IMR-90 (cell line): ENCODE measurements around the gene CCDC27. TPM values are rescaled to one million over a fixed set of nuclear protein-coding genes. Genes with fewer than 3 reads are reported as not detected.

Experiments used
- ATAC-seq: fragments of 200-7000 bp; cut with Tn5 transposase; 2 replicates; pipeline ENCODE4 v1.9.1; 2020; ENCODE audit warnings: low read depth, mild to moderate bottlenecking, moderate library complexity
- BruUV-seq: library from RNA; stranded (reverse); fragments of 400-500 nt; replicated peaks from 2 replicates; lab custom pipeline; 2021; lab: Mats Ljungman, UMichigan
- CTCF ChIA-PET: fragments of 300-600 bp; formaldehyde crosslinking; extraction: SDS; loops from one replicate; lab custom pipeline; 2021; ENCODE audit warnings: antibody characterized with exemption; lab: Yijun Ruan, JAX
- POLR2A ChIA-PET: fragments of 300-600 bp; sonication (Branson Sonifier 250); formaldehyde crosslinking; loops from one replicate; lab custom pipeline; 2022; ENCODE audit warnings: antibody characterized with exemption; ENCODE audit not compliant: unreplicated experiment; lab: Charles Lee
- DNase-seq: peaks from one replicate; pipeline ENCODE4 v3.0.0; 2013
- H2AFZ ChIP-seq: replicated peaks from 2 replicates; pipeline ENCODE3; 2013; ENCODE audit warnings: low read length, mild to moderate bottlenecking; ENCODE audit not compliant: poor library complexity
- H2AK5ac ChIP-seq: 2 replicates; pipeline ENCODE4 v1.6.1; 2013; ENCODE audit warnings: low read depth, low read length, inconsistent platforms
- H2AK9ac ChIP-seq: replicated peaks from 2 replicates; pipeline ENCODE3; 2013; ENCODE audit warnings: mild to moderate bottlenecking, low read depth, low read length, moderate library complexity; ENCODE audit not compliant: poor library complexity
- H2BK120ac ChIP-seq: 2 replicates; pipeline ENCODE4 v1.6.1; 2013; ENCODE audit warnings: low read depth, low read length, inconsistent platforms
- H2BK15ac ChIP-seq: 3 replicates; pipeline ENCODE4 v1.6.1; 2013; ENCODE audit warnings: low read depth, low read length, inconsistent platforms
- H2BK20ac ChIP-seq: 2 replicates; pipeline ENCODE4 v1.6.1; 2013; ENCODE audit warnings: low read depth, mild to moderate bottlenecking, inconsistent platforms, low read length, moderate library complexity
- H2BK5ac ChIP-seq: 2 replicates; pipeline ENCODE4 v1.6.1; 2013; ENCODE audit warnings: mild to moderate bottlenecking, low read depth, low read length, inconsistent platforms; ENCODE audit not compliant: poor library complexity, severe bottlenecking
- H3K14ac ChIP-seq: replicated peaks from 2 replicates; pipeline ENCODE4 v1.6.1; 2013; ENCODE audit warnings: low read depth, low read length, inconsistent platforms
- H3K18ac ChIP-seq: 2 replicates; pipeline ENCODE4 v1.6.1; 2013; ENCODE audit warnings: low read depth, low read length, control low read depth
- H3K23ac ChIP-seq: 2 replicates; pipeline ENCODE4 v1.6.1; 2013; ENCODE audit warnings: low read depth, low read length, inconsistent platforms
- H3K27ac ChIP-seq: 2 replicates; pipeline ENCODE4 v1.5.1; 2013; ENCODE audit warnings: mild to moderate bottlenecking, control low read depth, low read length; ENCODE audit not compliant: insufficient read depth
- H3K27me3 ChIP-seq: 2 replicates; pipeline ENCODE4 v1.6.1; 2013; ENCODE audit warnings: low read length; ENCODE audit not compliant: control insufficient read depth, insufficient read depth
- H3K36me3 ChIP-seq: 2 replicates; pipeline ENCODE4 v1.6.1; 2013; ENCODE audit warnings: low read length, mixed read lengths; ENCODE audit not compliant: control insufficient read depth, insufficient read depth
- H3K4ac ChIP-seq: 2 replicates; pipeline ENCODE4 v1.6.1; 2013; ENCODE audit warnings: low read depth, low read length, inconsistent platforms
- H3K4me1 ChIP-seq: 2 replicates; pipeline ENCODE4 v1.6.1; 2013; ENCODE audit warnings: low read length, mixed read lengths; ENCODE audit not compliant: control insufficient read depth, insufficient read depth
- H3K4me2 ChIP-seq: 2 replicates; pipeline ENCODE4 v1.6.1; 2013; ENCODE audit warnings: low read depth, mild to moderate bottlenecking, control low read depth, low read length, moderate library complexity
- H3K4me3 ChIP-seq: 2 replicates; pipeline ENCODE4 v1.5.1; 2013; ENCODE audit warnings: low read depth, mild to moderate bottlenecking, control low read depth, low read length, moderate library complexity; ENCODE audit not compliant: insufficient read depth
- H3K56ac ChIP-seq: 2 replicates; pipeline ENCODE4 v1.6.1; 2013; ENCODE audit warnings: low read length, inconsistent platforms; ENCODE audit not compliant: insufficient read depth; ENCODE audit errors: extremely low read depth
- H3K79me1 ChIP-seq, 2 experiments: 2 replicates each; pipeline ENCODE4 v1.6.1; 2013; ENCODE audit warnings: low read length in 2 of 2, inconsistent platforms in 1 of 2, low read depth in 1 of 2
- H3K9ac ChIP-seq: 2 replicates; pipeline ENCODE4 v1.6.1; 2013; ENCODE audit warnings: low read depth, low read length, control low read depth
- H3K9me1 ChIP-seq: 2 replicates; pipeline ENCODE4 v1.6.1; 2013; ENCODE audit warnings: low read length, inconsistent platforms; ENCODE audit not compliant: insufficient read depth
- H3K9me3 ChIP-seq: 2 replicates; pipeline ENCODE4 v1.6.1; 2013; ENCODE audit warnings: low read length; ENCODE audit not compliant: control insufficient read depth, insufficient read depth
- H4K20me1 ChIP-seq: 2 replicates; pipeline ENCODE4 v1.6.1; 2013; ENCODE audit warnings: low read length, inconsistent platforms; ENCODE audit not compliant: insufficient read depth
- H4K5ac ChIP-seq: 2 replicates; pipeline ENCODE4 v1.6.1; 2013; ENCODE audit warnings: mild to moderate bottlenecking, low read depth, low read length, control low read depth
- H4K8ac ChIP-seq, 2 experiments: 2 replicates each; pipeline ENCODE4 v1.6.1; 2013; ENCODE audit warnings: low read depth in 2 of 2, low read length in 2 of 2, control low read depth in 1 of 2, inconsistent platforms in 1 of 2
- H4K91ac ChIP-seq: 2 replicates; pipeline ENCODE4 v1.6.1; 2013; ENCODE audit warnings: low read depth, low read length, inconsistent platforms; ENCODE audit not compliant: insufficient read depth
- BHLHE40 ChIP-seq: fragments of 150-350 bp; IDR thresholded peaks from 2 replicates; pipeline ENCODE4 v1.6.1; 2016; ENCODE audit warnings: mild to moderate bottlenecking, low read depth, low read length
- CEBPB ChIP-seq: IDR thresholded peaks from 2 replicates; pipeline ENCODE4 v1.6.1; 2012; ENCODE audit warnings: low read depth, low read length, improper control_type of control experiment
- CHD1 ChIP-seq: IDR thresholded peaks from 2 replicates; pipeline ENCODE4 v1.6.1; 2012; ENCODE audit warnings: low read depth, low read length, improper control_type of control experiment
- FOS ChIP-seq: fragments of 150-350 bp; IDR thresholded peaks from 2 replicates; pipeline ENCODE4 v1.6.1; 2016; ENCODE audit warnings: low read depth, low read length
- MAFK ChIP-seq: IDR thresholded peaks from 2 replicates; pipeline ENCODE4 v1.6.1; 2012; ENCODE audit warnings: low read depth, low read length, improper control_type of control experiment
- MAZ ChIP-seq: IDR thresholded peaks from 2 replicates; pipeline ENCODE4 v1.6.1; 2012; ENCODE audit warnings: low read depth, mild to moderate bottlenecking, low read length, improper control_type of control experiment, moderate library complexity, borderline replicate concordance
- MXI1 ChIP-seq: IDR thresholded peaks from 2 replicates; pipeline ENCODE4 v1.6.1; 2012; ENCODE audit warnings: low read depth, mild to moderate bottlenecking, low read length, moderate library complexity, borderline replicate concordance
- NFE2L2 ChIP-seq: fragments of 150-350 bp; IDR thresholded peaks from 2 replicates; pipeline ENCODE4 v1.6.1; 2016; ENCODE audit warnings: low read depth, mild to moderate bottlenecking, low read length
- POLR2A ChIP-seq: IDR thresholded peaks from 2 replicates; pipeline ENCODE4 v1.6.1; 2012; ENCODE audit warnings: mild to moderate bottlenecking, low read depth, low read length
- RAD21 ChIP-seq: IDR thresholded peaks from 2 replicates; pipeline ENCODE4 v1.6.1; 2012; ENCODE audit warnings: low read length, improper control_type of control experiment
- RCOR1 ChIP-seq: IDR thresholded peaks from 2 replicates; pipeline ENCODE4 v1.6.1; 2012; ENCODE audit warnings: mild to moderate bottlenecking, low read length, improper control_type of control experiment; ENCODE audit not compliant: insufficient replicate concordance
- RFX5 ChIP-seq: IDR thresholded peaks from 2 replicates; pipeline ENCODE4 v1.8.0; 2012; ENCODE audit warnings: low read depth, mild to moderate bottlenecking, low read length, moderate library complexity
- SMC3 ChIP-seq: fragments of 150-350 bp; IDR thresholded peaks from 2 replicates; pipeline ENCODE4 v1.6.1; 2016; ENCODE audit warnings: low read depth, mild to moderate bottlenecking, antibody characterized with exemption, low read length, moderate library complexity
- USF2 ChIP-seq: fragments of 150-350 bp; IDR thresholded peaks from 2 replicates; pipeline ENCODE4 v1.6.1; 2017; ENCODE audit warnings: mild to moderate bottlenecking, antibody characterized with exemption, low read length, low read depth
- WGBS, 2 experiments: methylation state at CpG; one replicate each; pipeline versions ENCODE4 v1.1.5 to v1.1.7; 2013; ENCODE audit warnings: missing lambda C conversion rate in 2 of 2; ENCODE audit not compliant: insufficient read length in 1 of 2; ENCODE audit errors: extremely low coverage in 2 of 2; 5-methylcytosine and 5-hydroxymethylcytosine counted together
- dilution Hi-C: fragments of 300-500 bp; cut with HindIII; formaldehyde crosslinking; loops from one replicate; pipeline ENCODE4 v1.14.3; 2018; ENCODE audit warnings: low sequenced_read_pairs; ENCODE audit not compliant: unreplicated experiment
- in situ Hi-C: fragments of 300-500 bp; cut with MboI; formaldehyde crosslinking; loops from 3 replicates; pipeline ENCODE4 v1.14.3; 2019; ENCODE audit warnings: low sequenced_read_pairs, inconsistent platforms, mixed read lengths
- intact Hi-C: fragments of 100-400 bp; cut with micrococcal nuclease; formaldehyde crosslinking; loops from 2 replicates; pipeline ENCODE4 v1.10.0; 2022
- polyA plus RNA-seq, 3 experiments: library from polyadenylated mRNA; depleted of rRNA; stranded (reverse); fragments of >200 nt; gene quantifications; 2 replicates each; pipeline ENCODE4 v1.2.3, GENCODE V29; 2012; ENCODE audit warnings: low replicate concordance in 1 of 3
- total RNA-seq: library from RNA; depleted of rRNA; stranded (reverse); fragments of >200 nt; gene quantifications from 2 replicates; pipeline ENCODE4 v1.2.3, GENCODE V29; 2012
- TF ChIP-seq, protein P1 (sequence below): conservative IDR thresholded peaks from 2 replicates; pipeline ENCODE4 v1.5.1; 2012; ENCODE audit warnings: mild to moderate bottlenecking, low read depth, low read length, improper control_type of control experiment
- TF ChIP-seq, protein P2 (sequence below): fragments of 150-350 bp; IDR thresholded peaks from 2 replicates; pipeline ENCODE4 v1.6.1; 2016; ENCODE audit warnings: low read depth, mild to moderate bottlenecking, low read length, moderate library complexity, borderline replicate concordance

Gene CCDC27
- total and polyA plus RNA-seq, 2 of the 4 experiments (the other 2 are of a cell fraction): not detected

- H4K8ac ChIP-seq: no peak overlapping the region
- no peak overlapping the region for H3K4me3 ChIP-seq
- H2AK5ac ChIP-seq: no peak overlapping the region
- no peak for TF ChIP-seq RFX5
- no peak for TF ChIP-seq POLR2A
- TF ChIP-seq MAFK: no peak
- TF ChIP-seq RAD21: no peak
- no peak for TF ChIP-seq MAZ
- TF ChIP-seq, protein P1, sequence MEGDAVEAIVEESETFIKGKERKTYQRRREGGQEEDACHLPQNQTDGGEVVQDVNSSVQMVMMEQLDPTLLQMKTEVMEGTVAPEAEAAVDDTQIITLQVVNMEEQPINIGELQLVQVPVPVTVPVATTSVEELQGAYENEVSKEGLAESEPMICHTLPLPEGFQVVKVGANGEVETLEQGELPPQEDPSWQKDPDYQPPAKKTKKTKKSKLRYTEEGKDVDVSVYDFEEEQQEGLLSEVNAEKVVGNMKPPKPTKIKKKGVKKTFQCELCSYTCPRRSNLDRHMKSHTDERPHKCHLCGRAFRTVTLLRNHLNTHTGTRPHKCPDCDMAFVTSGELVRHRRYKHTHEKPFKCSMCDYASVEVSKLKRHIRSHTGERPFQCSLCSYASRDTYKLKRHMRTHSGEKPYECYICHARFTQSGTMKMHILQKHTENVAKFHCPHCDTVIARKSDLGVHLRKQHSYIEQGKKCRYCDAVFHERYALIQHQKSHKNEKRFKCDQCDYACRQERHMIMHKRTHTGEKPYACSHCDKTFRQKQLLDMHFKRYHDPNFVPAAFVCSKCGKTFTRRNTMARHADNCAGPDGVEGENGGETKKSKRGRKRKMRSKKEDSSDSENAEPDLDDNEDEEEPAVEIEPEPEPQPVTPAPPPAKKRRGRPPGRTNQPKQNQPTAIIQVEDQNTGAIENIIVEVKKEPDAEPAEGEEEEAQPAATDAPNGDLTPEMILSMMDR: no peak
- TF ChIP-seq CEBPB: no peak
- TF ChIP-seq RCOR1: no peak
- no peak for TF ChIP-seq SMC3
- TF ChIP-seq CHD1: no peak
- no peak for TF ChIP-seq NFE2L2
- TF ChIP-seq MXI1: no peak
- TF ChIP-seq FOS: no peak
- TF ChIP-seq USF2: no peak
- no peak for TF ChIP-seq BHLHE40
- TF ChIP-seq, protein P2, sequence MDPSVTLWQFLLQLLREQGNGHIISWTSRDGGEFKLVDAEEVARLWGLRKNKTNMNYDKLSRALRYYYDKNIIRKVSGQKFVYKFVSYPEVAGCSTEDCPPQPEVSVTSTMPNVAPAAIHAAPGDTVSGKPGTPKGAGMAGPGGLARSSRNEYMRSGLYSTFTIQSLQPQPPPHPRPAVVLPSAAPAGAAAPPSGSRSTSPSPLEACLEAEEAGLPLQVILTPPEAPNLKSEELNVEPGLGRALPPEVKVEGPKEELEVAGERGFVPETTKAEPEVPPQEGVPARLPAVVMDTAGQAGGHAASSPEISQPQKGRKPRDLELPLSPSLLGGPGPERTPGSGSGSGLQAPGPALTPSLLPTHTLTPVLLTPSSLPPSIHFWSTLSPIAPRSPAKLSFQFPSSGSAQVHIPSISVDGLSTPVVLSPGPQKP: no peak
- H2BK15ac ChIP-seq: no peak overlapping the region
- H3K23ac ChIP-seq: no peak overlapping the region
- intact Hi-C loops: no loop called here
- no peak overlapping the region for H2AFZ ChIP-seq
- H4K20me1 ChIP-seq: no peaks in the 10 kb centered on the region
- H4K91ac ChIP-seq: no peak overlapping the region
- dilution Hi-C loops: no loop called here
- no peak overlapping the region for H3K56ac ChIP-seq
- no peak overlapping the region for H2BK5ac ChIP-seq
- POLR2A ChIA-PET: no interaction called here
- H3K4me2 ChIP-seq: no peak overlapping the region
- H3K9ac ChIP-seq: no peak overlapping the region
- no peak overlapping the region for H3K4ac ChIP-seq
- no peaks in the 10 kb centered on the region for H3K79me1 ChIP-seq
- in situ Hi-C loops: no loop called here
- H3K36me3 ChIP-seq: no peaks in the 10 kb centered on the region
- DNase-seq: no peak
- no peak overlapping the region for H3K18ac ChIP-seq
- BruUV-seq: no TSS peak
- no peak overlapping the region for H3K27ac ChIP-seq
- peaks cover 44% of the 10 kb centered on the region for H3K27me3 ChIP-seq
- no peaks in the 10 kb centered on the region for H3K9me1 ChIP-seq
- ATAC-seq: no peak
- H2BK120ac ChIP-seq: no peak overlapping the region
- H3K14ac ChIP-seq: no peak overlapping the region
- H3K4me1 ChIP-seq: no peaks in the 10 kb centered on the region
- H2BK20ac ChIP-seq: no peak overlapping the region
- no peak overlapping the region for H2AK9ac ChIP-seq
- 70% methylated on average over 14 of the region's 19 CpGs; no CpG with 5 or more reads in 1 of the 2 experiments for WGBS, 2 experiments
- no peak overlapping the region for H4K5ac ChIP-seq
- CTCF ChIA-PET: interaction anchor here (0.9 kb wide), 1 partner anchor 22 kb away, joined by 3 read pairs; no protein-coding TSS in a partner anchor
- H3K9me3 ChIP-seq: no peaks in the 10 kb centered on the region
These were observed 49.7 kb upstream of the CCDC27 start for GRCh38 chr1:3702528-3702927.
